ENCODE data around the gene GNG7. TPM values are rescaled to one million over a fixed set of nuclear protein-coding genes. Genes with fewer than 3 reads are reported as not detected.

The GNG7 gene
- total and polyA plus RNA-seq, 2 experiments from 2014 or later, result 0.11 to 0.13 TPM

DNA sequence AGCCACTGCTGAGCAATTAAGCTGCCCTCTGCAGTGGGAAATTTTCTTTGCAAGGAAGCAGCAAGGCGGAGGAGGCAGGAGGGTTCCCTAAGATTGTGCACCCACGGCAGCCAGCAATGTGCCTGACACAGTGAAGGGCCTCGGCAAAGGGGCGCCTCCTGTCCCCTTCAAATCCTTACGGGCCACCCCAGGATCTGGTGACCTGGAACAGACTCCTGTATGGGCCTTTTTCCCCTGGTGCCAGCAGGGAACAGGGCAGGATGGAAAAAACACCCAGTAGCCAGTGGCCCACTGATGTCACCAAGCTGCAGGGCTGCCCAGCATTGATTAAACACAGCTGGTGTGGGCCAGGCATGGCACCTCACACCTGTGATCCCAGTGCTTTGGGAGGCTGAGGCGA lies 86.7 kb downstream of the GNG7 start:
- Histone ChIP-seq H3F3A (ENCODE audit: insufficient read depth) (no peaks in the 10 kb centered on the region), H3K4me1 (ENCODE audit: insufficient read depth) (peaks cover 8% of the 10 kb centered on the region; the same call in 1 of the 2 replicates), H3K4me3 (no peak overlapping the region), H3K9me3 (ENCODE audit: low read depth) (no peaks in the 10 kb centered on the region), H3K9me2 (ENCODE audit: insufficient read depth) (no peaks in the 10 kb centered on the region), H4K20me1 (ENCODE audit: insufficient read depth) (no peaks in the 10 kb centered on the region), H3K4me2 (ENCODE audit: unreplicated experiment) (no peak overlapping the region), H3K27me3 (replicated peaks; ENCODE audit: insufficient read depth) (no peaks in the 10 kb centered on the region), H2AFZ (no peak overlapping the region), H3K27ac (no peak overlapping the region), H3K36me3 (ENCODE audit: low read depth) (no peaks in the 10 kb centered on the region), H3K79me2 (ENCODE audit: insufficient read depth) (no peaks in the 10 kb centered on the region), H3K9ac (no peak overlapping the region)
- TF ChIP-seq EZH2phosphoT487 (IDR thresholded peaks at IDR 0.05; ENCODE audit: insufficient read depth, low read depth), result no peak
- no peak for TF ChIP-seq EZH2 (IDR thresholded peaks at IDR 0.05; ENCODE audit: insufficient read depth, poor library complexity, severe bottlenecking)
- DNase-seq, result no peak
- in situ Hi-C loops (cut with MboI), result no loop called here
- WGBS, 2 experiments (ENCODE audit: low coverage in 1 of 2, low lambda C conversion rate in 2 of 2, missing lambda C conversion rate in 2 of 2), result 76 to 87% methylated on average over 6 of the region's 6 CpGs

DNA sequence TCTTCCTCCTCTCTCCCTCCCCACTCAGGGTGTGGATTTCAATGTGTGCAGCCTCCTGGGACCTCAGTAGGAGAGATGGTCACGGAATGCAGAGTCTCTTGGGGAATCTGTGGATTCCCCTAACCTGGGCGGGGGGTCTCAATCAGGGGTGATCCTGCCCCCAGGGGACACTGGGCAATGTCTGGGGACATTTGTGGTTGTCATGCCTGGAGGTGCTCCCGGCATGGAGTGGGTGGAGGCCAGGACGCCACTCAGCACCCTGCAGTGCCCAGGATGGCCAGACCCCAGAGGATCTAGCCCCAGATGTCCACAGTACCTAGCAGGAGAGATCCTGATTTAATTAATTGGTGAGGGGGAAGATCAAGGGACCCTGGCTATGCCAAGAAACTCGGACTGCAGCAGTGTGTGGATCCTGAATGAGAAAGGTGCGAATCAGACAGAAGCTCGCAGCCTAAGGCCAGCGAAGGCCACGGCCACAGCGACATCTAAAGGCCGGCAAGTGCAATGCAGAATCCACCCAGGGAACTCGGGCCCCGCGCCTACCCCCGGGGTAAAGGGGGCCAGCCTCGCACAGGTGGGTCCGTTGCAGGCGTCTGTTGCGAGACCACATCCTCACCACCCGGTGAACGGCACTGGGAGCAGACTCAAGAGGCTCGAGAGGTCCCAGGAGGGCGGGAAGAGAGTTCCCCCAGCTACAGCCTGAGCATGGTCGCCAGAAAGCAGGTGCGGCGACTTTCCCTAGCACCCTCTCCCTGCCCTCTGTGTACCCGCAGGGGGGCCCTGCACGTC lies 88.8 kb downstream of the GNG7 start:
- H2AFZ ChIP-seq, result no peak overlapping the region
- TF ChIP-seq EZH2 (IDR thresholded peaks at IDR 0.05; ENCODE audit: insufficient read depth, poor library complexity, severe bottlenecking) (no peak), EZH2phosphoT487 (IDR thresholded peaks at IDR 0.05; ENCODE audit: insufficient read depth, low read depth) (no peak)

GRCh38 chr19:2612619-2613249 lies 89.8 kb downstream of the GNG7 start:
- H3K9me3 ChIP-seq (ENCODE audit: low read depth), result no peaks in the 10 kb centered on the region
- H3K9me2 ChIP-seq (ENCODE audit: insufficient read depth), result no peaks in the 10 kb centered on the region
- H3K79me2 ChIP-seq (ENCODE audit: insufficient read depth), result no peaks in the 10 kb centered on the region
- no peak overlapping the region for H2AFZ ChIP-seq
- H3K9ac ChIP-seq, result no peak overlapping the region
- no peak overlapping the region for H3K27ac ChIP-seq
- no peak for DNase-seq
- H3K4me2 ChIP-seq (ENCODE audit: unreplicated experiment), result no peak overlapping the region
- in situ Hi-C loops (cut with MboI), result loop anchor here (5.0 kb wide), 1 partner anchor 140 kb away; no protein-coding TSS in a partner anchor
- H3K27me3 ChIP-seq (replicated peaks; ENCODE audit: insufficient read depth), result no peaks in the 10 kb centered on the region
- H3K36me3 ChIP-seq (ENCODE audit: low read depth), result no peaks in the 10 kb centered on the region
- no peaks in the 10 kb centered on the region for H4K20me1 ChIP-seq (ENCODE audit: insufficient read depth)
- 71 to 73% methylated on average over 18 of the region's 18 CpGs for WGBS, 2 experiments (ENCODE audit: low coverage in 1 of 2, low lambda C conversion rate in 2 of 2, missing lambda C conversion rate in 2 of 2)
- no peaks in the 10 kb centered on the region for H3K4me1 ChIP-seq (ENCODE audit: insufficient read depth)
- TF ChIP-seq EZH2phosphoT487 (IDR thresholded peaks at IDR 0.05; ENCODE audit: insufficient read depth, low read depth) (no peak), EZH2 (IDR thresholded peaks at IDR 0.05; ENCODE audit: insufficient read depth, poor library complexity, severe bottlenecking) (no peak)
- no peaks in the 10 kb centered on the region for H3F3A ChIP-seq (ENCODE audit: insufficient read depth)
- no peak overlapping the region for H3K4me3 ChIP-seq

More for the DNA sequence above, 88.8 kb downstream of the GNG7 start:
- no peak overlapping the region for H3K27ac ChIP-seq
- no peak overlapping the region for H3K9ac ChIP-seq
- H3K4me3 ChIP-seq, result no peak overlapping the region
- H3K9me3 ChIP-seq (ENCODE audit: low read depth), result no peaks in the 10 kb centered on the region
- H3K4me1 ChIP-seq (ENCODE audit: insufficient read depth), result peaks cover 6% of the 10 kb centered on the region; the same call in 1 of the 2 replicates
- H3K36me3 ChIP-seq (ENCODE audit: low read depth), result no peaks in the 10 kb centered on the region
- in situ Hi-C loops (cut with MboI), result loop anchor here (5.0 kb wide), 1 partner anchor 141 kb away; no protein-coding TSS in a partner anchor
- DNase-seq, result peak; percentile 71
- no peaks in the 10 kb centered on the region for H3F3A ChIP-seq (ENCODE audit: insufficient read depth)
- no peaks in the 10 kb centered on the region for H3K27me3 ChIP-seq (replicated peaks; ENCODE audit: insufficient read depth)
- no peaks in the 10 kb centered on the region for H3K79me2 ChIP-seq (ENCODE audit: insufficient read depth)
- no peak overlapping the region for H3K4me2 ChIP-seq (ENCODE audit: unreplicated experiment)
- H3K9me2 ChIP-seq (ENCODE audit: insufficient read depth), result no peaks in the 10 kb centered on the region
- no peaks in the 10 kb centered on the region for H4K20me1 ChIP-seq (ENCODE audit: insufficient read depth)
- WGBS, 2 experiments (ENCODE audit: low coverage in 1 of 2, low lambda C conversion rate in 2 of 2, missing lambda C conversion rate in 2 of 2), result 16 to 20% methylated on average over 27 of the region's 28 CpGs

GRCh38 chr19:2611483-2612464 lies 90.7 kb downstream of the GNG7 start:
- Histone ChIP-seq H3K36me3 (ENCODE audit: low read depth) (no peaks in the 10 kb centered on the region), H3K9me3 (ENCODE audit: low read depth) (no peaks in the 10 kb centered on the region), H3K4me1 (ENCODE audit: insufficient read depth) (no peaks in the 10 kb centered on the region), H3K4me2 (ENCODE audit: unreplicated experiment) (peak overlapping the region; percentile 30), H3K79me2 (ENCODE audit: insufficient read depth) (no peaks in the 10 kb centered on the region), H3K4me3 (no peak overlapping the region; the same call in 1 of the 2 replicates), H4K20me1 (ENCODE audit: insufficient read depth) (no peaks in the 10 kb centered on the region), H3K27me3 (replicated peaks; ENCODE audit: insufficient read depth) (no peaks in the 10 kb centered on the region), H3K9me2 (ENCODE audit: insufficient read depth) (no peaks in the 10 kb centered on the region), H3K27ac (no peak overlapping the region), H2AFZ (no peak overlapping the region), H3F3A (ENCODE audit: insufficient read depth) (no peaks in the 10 kb centered on the region), H3K9ac (no peak overlapping the region)
- WGBS, 2 experiments (ENCODE audit: low coverage in 1 of 2, low lambda C conversion rate in 2 of 2, missing lambda C conversion rate in 2 of 2), result 60 to 64% methylated on average over 34 of the region's 34 CpGs
- TF ChIP-seq EZH2phosphoT487 (IDR thresholded peaks at IDR 0.05; ENCODE audit: insufficient read depth, low read depth) (no peak), EZH2 (IDR thresholded peaks at IDR 0.05; ENCODE audit: insufficient read depth, poor library complexity, severe bottlenecking) (no peak)
- DNase-seq, result no peak
- in situ Hi-C loops (cut with MboI), result loop anchor here (5.0 kb wide), 1 partner anchor 139 kb away; no protein-coding TSS in a partner anchor
